ENCODE data around the gene SPACDR.
"Not testable (repeated sequence)": the region's sequence is repeated elsewhere in the genome, so short reads cannot be mapped to it uniquely, and the experiment has no call there.

SPACDR gene, protein sequence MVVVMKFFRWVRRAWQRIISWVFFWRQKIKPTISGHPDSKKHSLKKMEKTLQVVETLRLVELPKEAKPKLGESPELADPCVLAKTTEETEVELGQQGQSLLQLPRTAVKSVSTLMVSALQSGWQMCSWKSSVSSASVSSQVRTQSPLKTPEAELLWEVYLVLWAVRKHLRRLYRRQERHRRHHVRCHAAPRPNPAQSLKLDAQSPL

GRCh38 chr7:100464210-100464660 is at the start of gene SPACDR:
TSS of gene SPACDR (minus strand) at chr7:100464260. CDS start at chr7:100464025, 235 bp downstream.
- TF ChIP-seq, protein P1, sequence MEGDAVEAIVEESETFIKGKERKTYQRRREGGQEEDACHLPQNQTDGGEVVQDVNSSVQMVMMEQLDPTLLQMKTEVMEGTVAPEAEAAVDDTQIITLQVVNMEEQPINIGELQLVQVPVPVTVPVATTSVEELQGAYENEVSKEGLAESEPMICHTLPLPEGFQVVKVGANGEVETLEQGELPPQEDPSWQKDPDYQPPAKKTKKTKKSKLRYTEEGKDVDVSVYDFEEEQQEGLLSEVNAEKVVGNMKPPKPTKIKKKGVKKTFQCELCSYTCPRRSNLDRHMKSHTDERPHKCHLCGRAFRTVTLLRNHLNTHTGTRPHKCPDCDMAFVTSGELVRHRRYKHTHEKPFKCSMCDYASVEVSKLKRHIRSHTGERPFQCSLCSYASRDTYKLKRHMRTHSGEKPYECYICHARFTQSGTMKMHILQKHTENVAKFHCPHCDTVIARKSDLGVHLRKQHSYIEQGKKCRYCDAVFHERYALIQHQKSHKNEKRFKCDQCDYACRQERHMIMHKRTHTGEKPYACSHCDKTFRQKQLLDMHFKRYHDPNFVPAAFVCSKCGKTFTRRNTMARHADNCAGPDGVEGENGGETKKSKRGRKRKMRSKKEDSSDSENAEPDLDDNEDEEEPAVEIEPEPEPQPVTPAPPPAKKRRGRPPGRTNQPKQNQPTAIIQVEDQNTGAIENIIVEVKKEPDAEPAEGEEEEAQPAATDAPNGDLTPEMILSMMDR (IDR thresholded peaks at IDR 0.05; ENCODE audit: control insufficient read depth, insufficient read depth, low read depth, low read length, missing control alignments): no peak
- H3K4me3 ChIP-seq (ENCODE audit: control insufficient read depth, low read depth, low read length): no peak within 1 kb of the TSS
- DNase-seq (ENCODE audit: low read depth): no peak

DNA sequence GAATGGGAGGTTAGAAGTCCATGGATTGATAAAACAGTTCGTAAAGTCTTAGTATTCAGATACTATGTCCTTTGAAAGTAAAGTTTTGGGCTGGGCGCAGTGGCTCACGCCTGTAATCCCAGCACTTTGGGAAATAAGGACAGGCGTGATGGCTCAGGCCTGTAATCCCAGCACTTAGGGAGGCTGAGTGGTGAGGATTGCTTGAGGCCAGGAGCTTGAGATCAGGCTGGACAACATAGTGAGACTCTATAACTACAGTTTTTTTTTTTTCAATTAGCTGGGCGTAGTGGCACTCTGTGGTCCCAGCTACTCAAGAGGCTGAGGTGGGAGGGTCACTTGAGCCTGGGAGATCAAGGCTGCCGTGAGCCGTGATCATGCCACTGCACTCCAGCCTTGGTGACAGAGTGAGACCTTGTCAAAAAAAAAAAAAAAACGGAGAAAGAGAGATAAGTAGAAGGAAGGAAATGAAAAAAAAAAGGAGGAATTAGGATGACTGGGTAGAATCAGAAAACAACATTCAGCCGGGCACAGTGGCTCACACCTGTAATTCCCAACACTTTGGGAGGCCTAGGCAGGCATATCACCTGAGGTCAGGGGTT is 49.3 kb upstream of the SPACDR start:
- TF ChIP-seq, protein P1 (IDR thresholded peaks at IDR 0.05; ENCODE audit: control insufficient read depth, insufficient read depth, low read depth, low read length, missing control alignments): no peak
- DNase-seq (ENCODE audit: low read depth): no peak
- H3K4me3 ChIP-seq (ENCODE audit: control insufficient read depth, low read depth, low read length): no peak overlapping the region

DNA sequence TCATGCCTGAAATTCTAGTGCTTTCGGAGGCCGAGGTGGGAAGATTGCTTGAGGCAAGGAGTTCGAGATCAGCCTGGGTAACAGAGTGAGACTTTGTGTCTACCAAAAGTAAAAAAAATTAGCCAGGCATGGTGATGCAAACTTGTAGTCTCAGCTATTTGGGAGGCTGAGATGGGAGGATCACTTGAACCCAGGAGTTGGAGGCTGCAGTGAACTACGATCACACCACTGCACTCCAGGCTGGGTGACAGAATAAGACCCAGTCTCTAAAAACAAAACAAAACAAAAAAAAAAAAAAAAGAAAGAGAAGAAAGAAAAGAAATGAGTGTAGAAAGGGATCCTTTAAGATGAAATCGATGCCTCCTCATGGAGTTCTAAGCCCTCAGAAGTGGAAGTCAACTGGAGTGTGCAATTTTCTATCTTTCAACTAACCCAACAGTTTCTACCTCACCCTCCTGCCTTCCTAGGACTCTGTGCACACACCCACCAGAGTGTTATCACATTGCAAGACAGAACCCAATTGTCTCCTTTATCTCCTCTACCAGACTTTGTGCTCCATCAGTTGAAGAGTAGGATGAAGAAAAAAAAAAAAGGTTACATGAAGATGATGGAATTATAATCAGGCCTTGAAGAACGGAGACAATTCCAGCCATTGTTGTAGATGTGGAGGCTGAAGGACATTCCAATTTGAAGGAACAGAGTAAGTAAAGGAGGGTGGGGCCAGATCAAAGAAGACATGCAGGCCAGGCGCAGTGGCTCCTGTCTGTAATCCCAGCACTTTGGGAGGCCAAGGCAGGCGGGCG is 46.6 kb upstream of the SPACDR start:
- H3K4me3 ChIP-seq (ENCODE audit: control insufficient read depth, low read depth, low read length): no peak overlapping the region
- no peak for DNase-seq (ENCODE audit: low read depth)
- TF ChIP-seq, protein P1 (IDR thresholded peaks at IDR 0.05; ENCODE audit: control insufficient read depth, insufficient read depth, low read depth, low read length, missing control alignments): no peak

DNA sequence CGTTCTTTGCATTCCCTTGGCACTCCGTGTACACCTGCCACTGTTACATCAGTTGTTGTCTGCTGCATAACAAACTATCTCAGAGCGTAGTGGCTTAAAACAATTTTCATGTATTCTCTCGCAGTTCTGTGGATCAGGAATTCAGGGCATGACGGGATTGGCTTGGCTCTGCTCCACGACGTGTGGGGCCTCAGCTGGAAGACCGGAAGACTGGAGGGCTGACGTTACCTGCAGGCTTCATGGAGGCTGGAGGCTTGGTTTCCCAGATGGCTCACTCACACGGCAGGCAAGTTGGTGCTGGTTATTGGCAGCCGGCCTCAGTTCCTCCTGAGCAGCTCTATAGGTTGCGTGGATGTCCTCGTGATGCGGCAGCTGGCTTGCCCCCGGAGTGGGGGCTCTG is 45.2 kb upstream of the SPACDR start:
- no peak overlapping the region for H3K4me3 ChIP-seq (ENCODE audit: control insufficient read depth, low read depth, low read length)
- TF ChIP-seq, protein P1 (IDR thresholded peaks at IDR 0.05; ENCODE audit: control insufficient read depth, insufficient read depth, low read depth, low read length, missing control alignments): no peak
- DNase-seq (ENCODE audit: low read depth): peak; percentile 42

DNA sequence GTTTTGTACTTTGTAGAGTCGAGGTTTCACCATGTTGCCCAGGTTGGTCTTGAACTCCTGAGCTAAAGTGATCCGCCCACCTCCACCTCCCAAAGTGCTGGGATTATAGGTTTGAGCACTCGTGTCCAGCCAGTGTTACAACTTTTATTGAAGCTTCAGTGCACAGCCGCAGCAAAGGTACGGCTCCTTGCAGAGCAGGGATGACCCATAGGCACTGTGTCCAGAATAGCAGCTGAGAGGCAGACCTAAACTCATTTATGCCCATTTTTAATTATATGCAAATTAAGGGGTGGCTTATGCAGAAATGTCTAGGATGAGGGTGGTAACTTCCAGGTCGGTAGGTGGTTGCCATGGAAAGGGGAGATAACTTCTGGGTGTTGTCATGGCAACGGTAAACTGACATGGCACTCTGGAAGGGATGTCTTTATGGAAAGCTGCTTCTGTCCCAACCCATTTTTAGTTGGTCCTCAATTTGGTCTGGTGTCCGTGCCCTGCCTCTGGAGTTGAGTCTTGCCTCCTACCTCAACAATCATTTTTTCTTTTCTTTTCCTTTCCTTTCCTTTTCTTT is 42.4 kb upstream of the SPACDR start:
- H3K4me3 ChIP-seq (ENCODE audit: control insufficient read depth, low read depth, low read length): no peak overlapping the region
- TF ChIP-seq, protein P1 (IDR thresholded peaks at IDR 0.05; ENCODE audit: control insufficient read depth, insufficient read depth, low read depth, low read length, missing control alignments): no peak
- DNase-seq (ENCODE audit: low read depth): no peak

DNA sequence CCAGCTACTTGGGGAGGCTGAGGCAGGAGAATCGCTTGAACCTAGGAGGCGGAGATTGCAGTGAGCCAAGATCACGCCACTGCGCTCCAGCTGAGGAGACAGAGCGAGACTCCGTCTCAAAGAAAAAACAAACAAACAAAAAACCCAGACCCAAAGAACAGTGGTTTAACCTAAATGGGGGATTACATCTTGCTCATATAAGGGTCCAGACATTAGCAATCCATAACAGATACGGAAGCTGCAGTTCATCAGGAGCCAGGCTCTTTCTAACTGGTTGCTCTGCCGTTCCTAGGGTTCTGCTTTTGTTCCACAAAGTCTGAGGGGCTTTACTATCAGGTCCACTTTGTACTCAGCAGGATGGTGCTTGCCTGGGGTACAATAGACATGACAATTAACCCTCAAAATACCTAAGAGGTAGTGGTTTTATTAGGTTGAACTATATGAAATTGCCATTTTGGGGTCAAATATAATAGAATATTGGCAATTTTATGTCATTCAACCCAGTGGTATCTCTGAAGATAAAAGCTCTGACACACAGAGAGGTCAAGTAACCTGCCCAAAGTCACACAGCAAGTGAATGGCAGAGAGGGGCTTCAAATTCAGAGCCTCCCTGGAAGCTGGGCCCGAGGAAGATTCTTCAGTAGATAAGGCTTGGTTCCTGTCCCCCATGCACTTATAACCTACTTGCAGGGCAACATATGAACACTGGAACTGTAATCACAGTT is 41.0 kb upstream of the SPACDR start:
- no peak overlapping the region for H3K4me3 ChIP-seq (ENCODE audit: control insufficient read depth, low read depth, low read length)
- DNase-seq (ENCODE audit: low read depth): no peak
- TF ChIP-seq, protein P1 (IDR thresholded peaks at IDR 0.05; ENCODE audit: control insufficient read depth, insufficient read depth, low read depth, low read length, missing control alignments): no peak

DNA sequence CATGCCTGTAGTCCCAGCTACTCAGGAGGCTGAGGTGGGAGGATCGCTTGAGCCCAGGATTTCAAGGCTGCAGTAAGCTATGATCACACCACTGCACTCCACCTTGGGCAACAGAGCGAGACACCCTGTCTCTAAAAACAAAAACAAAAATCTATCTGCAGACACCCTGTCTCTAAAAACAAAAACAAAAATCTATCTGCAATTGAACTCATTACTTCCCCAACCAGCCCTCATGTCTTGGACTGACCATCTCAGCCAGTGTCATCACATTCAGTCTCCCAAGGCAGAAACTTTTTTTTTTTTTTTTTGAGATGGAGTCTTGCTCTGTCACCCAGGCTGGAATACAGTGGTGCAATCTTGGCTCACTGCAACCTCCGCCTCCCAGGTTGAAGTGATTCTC is 40.0 kb upstream of the SPACDR start:
- DNase-seq (ENCODE audit: low read depth); H3K4me3 ChIP-seq (ENCODE audit: control insufficient read depth, low read depth, low read length): not testable (repeated sequence)

DNA sequence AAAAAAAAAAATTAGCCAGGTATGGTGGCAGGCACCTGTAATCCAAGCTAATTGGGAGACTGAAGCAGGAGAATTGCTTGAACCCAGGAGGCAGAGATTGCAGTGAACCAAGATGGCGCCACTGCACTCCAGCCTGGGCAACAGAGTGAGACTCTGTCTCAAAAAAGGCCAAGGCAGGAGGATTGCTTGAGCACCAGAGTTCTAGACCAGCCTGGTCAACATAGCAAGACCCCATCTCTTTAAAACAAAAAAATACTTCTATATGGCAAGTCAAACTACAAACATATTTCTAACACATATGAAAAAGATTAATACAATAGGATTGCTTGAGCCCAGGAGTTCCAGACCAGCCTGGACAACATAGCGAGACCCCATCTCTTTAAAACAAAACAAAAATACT is 36.7 kb upstream of the SPACDR start:
- not testable (repeated sequence) for DNase-seq (ENCODE audit: low read depth); H3K4me3 ChIP-seq (ENCODE audit: control insufficient read depth, low read depth, low read length)

All from AG09309 (cell line).